ENCODE data around the gene MAMDC4.
A peak's percentile ranks its signal among the peaks of the same experiment; 100 is the strongest.

- TF ChIP-seq POLR2A (IDR thresholded peaks at IDR 0.05), result peak; percentile 81 to 91 (median 87)
- TF ChIP-seq, protein P1, sequence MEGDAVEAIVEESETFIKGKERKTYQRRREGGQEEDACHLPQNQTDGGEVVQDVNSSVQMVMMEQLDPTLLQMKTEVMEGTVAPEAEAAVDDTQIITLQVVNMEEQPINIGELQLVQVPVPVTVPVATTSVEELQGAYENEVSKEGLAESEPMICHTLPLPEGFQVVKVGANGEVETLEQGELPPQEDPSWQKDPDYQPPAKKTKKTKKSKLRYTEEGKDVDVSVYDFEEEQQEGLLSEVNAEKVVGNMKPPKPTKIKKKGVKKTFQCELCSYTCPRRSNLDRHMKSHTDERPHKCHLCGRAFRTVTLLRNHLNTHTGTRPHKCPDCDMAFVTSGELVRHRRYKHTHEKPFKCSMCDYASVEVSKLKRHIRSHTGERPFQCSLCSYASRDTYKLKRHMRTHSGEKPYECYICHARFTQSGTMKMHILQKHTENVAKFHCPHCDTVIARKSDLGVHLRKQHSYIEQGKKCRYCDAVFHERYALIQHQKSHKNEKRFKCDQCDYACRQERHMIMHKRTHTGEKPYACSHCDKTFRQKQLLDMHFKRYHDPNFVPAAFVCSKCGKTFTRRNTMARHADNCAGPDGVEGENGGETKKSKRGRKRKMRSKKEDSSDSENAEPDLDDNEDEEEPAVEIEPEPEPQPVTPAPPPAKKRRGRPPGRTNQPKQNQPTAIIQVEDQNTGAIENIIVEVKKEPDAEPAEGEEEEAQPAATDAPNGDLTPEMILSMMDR (IDR thresholded peaks at IDR 0.05), result peak in 3 of 7 experiments; percentile 2 to 13 (median 9)
These were observed 4.2 kb upstream of the MAMDC4 start for GRCh38 chr9:136847826-136848392.

All from body of pancreas (tissue), 4 donors.